Endothelial cell of umbilical vein (primary cell): ENCODE results near the gene TRABD. TPM values are rescaled to one million over a fixed set of nuclear protein-coding genes. Genes with fewer than 3 reads are reported as not detected.

Source experiments
- BruUV-seq: library from RNA; stranded (reverse); fragments of 400-500 nt; replicated peaks from 2 replicates; lab custom pipeline; 2021; lab: Mats Ljungman, UMichigan
- CTCF ChIA-PET: fragments of 300-600, 350-600 bp; sonication (Branson Sonifier 250); formaldehyde crosslinking; loops from one replicate; lab custom pipeline; 2021; ENCODE audit warnings: antibody characterized with exemption, inconsistent platforms; lab: Charles Lee
- POLR2A ChIA-PET: fragments of 300-600, 350-600 bp; sonication (Branson Sonifier 250); formaldehyde crosslinking; loops from one replicate; lab custom pipeline; 2021; ENCODE audit warnings: antibody characterized with exemption, inconsistent platforms; lab: Charles Lee
- DNase-seq: peaks from one replicate; pipeline ENCODE4 v3.0.0-alpha.2; 2011; ENCODE audit warnings: low read depth, low spot score
- FAIRE-seq: peaks from 2 replicates; lab custom pipeline; 2011; peaks lifted over from hg19 to GRCh38; lab: Jason Lieb, UNC
- H2AFZ ChIP-seq: 2 replicates; pipeline ENCODE4 v1.6.0; 2012; ENCODE audit warnings: low read depth, low read length, control low read depth, inconsistent platforms
- H3K27ac ChIP-seq: 2 replicates; pipeline ENCODE4 v1.5.1; 2011; ENCODE audit warnings: low read depth, mild to moderate bottlenecking, control low read depth, low read length, moderate library complexity; ENCODE audit not compliant: insufficient read depth
- H3K27me3 ChIP-seq, 2 experiments: 2 replicates each; pipeline versions ENCODE4 v1.6.0 to v1.6.1; 2011; ENCODE audit warnings: low read length in 2 of 2, mixed read lengths in 1 of 2; ENCODE audit not compliant: control insufficient read depth in 2 of 2, insufficient read depth in 2 of 2
- H3K36me3 ChIP-seq, 2 experiments: 2 replicates in 1 of 2; 3 replicates in 1 of 2; pipeline ENCODE4 v1.5.1; 2011; ENCODE audit warnings: low read length in 2 of 2, mild to moderate bottlenecking in 1 of 2, moderate library complexity in 1 of 2; ENCODE audit not compliant: control insufficient read depth in 2 of 2, insufficient read depth in 2 of 2; ENCODE audit errors: extremely low read depth in 1 of 2
- H3K4me1 ChIP-seq: 3 replicates; pipeline ENCODE4 v1.5.1; 2011; ENCODE audit warnings: mild to moderate bottlenecking, low read length; ENCODE audit not compliant: control insufficient read depth, insufficient read depth; ENCODE audit errors: extremely low read depth
- H3K4me2 ChIP-seq: 2 replicates; pipeline ENCODE4 v1.6.1; 2011; ENCODE audit warnings: low read length, control low read depth, mixed read lengths; ENCODE audit not compliant: insufficient read depth
- H3K4me3 ChIP-seq, 3 experiments: fragments of 200-600 bp in 1 of 3; sonication (generic), shearing (Covaris generic) in 1 of 3; replicated peaks in 1 of 3; 2 replicates each; pipeline ENCODE4 v1.5.1; 2011 to 2016; ENCODE audit warnings: control low read depth in 3 of 3, low read length in 3 of 3, mild to moderate bottlenecking in 2 of 3, inconsistent platforms in 1 of 3, low read depth in 1 of 3, moderate library complexity in 1 of 3; ENCODE audit not compliant: insufficient read depth in 1 of 3
- H3K79me2 ChIP-seq: 2 replicates; pipeline ENCODE4 v1.6.0; 2012; ENCODE audit warnings: low read length, inconsistent platforms; ENCODE audit not compliant: control insufficient read depth, insufficient read depth
- H3K9ac ChIP-seq: replicated peaks from 2 replicates; pipeline ENCODE3; 2011; ENCODE audit warnings: low read length, control low read depth; ENCODE audit not compliant: insufficient read depth; ENCODE audit errors: extremely low read depth
- H3K9me1 ChIP-seq: replicated peaks from 3 replicates; pipeline ENCODE4 v1.6.0; 2011; ENCODE audit warnings: mild to moderate bottlenecking, low read length; ENCODE audit not compliant: control insufficient read depth, insufficient read depth; ENCODE audit errors: extremely low read depth
- H3K9me3 ChIP-seq: replicated peaks from 2 replicates; pipeline ENCODE4 v1.5.1; 2012; ENCODE audit warnings: low read length, inconsistent platforms; ENCODE audit not compliant: control insufficient read depth, insufficient read depth
- H4K20me1 ChIP-seq: replicated peaks from 2 replicates; pipeline ENCODE3; 2011; ENCODE audit warnings: mild to moderate bottlenecking, low read length; ENCODE audit not compliant: control insufficient read depth, insufficient read depth; ENCODE audit errors: extremely low read depth
- CTCF ChIP-seq, 2 donors: IDR thresholded peaks; 1 replicate in 1 of 2; 2 replicates in 1 of 2; pipeline ENCODE4 v1.5.1; 2011; ENCODE audit warnings: low read length in 2 of 2, mild to moderate bottlenecking in 2 of 2, moderate library complexity in 2 of 2, control low read depth in 1 of 2, inconsistent platforms in 1 of 2, low read depth in 1 of 2; ENCODE audit not compliant: insufficient read depth in 1 of 2; ENCODE audit errors: extremely low read depth in 1 of 2
- EZH2 ChIP-seq: IDR thresholded peaks from 2 replicates; pipeline ENCODE4 v1.6.1; 2012; ENCODE audit warnings: borderline replicate concordance, low read depth, mild to moderate bottlenecking, moderate library complexity, low read length, inconsistent platforms; ENCODE audit not compliant: severe bottlenecking
- FOS ChIP-seq: IDR thresholded peaks from 2 replicates; pipeline ENCODE4 v1.6.1; 2011; ENCODE audit warnings: mild to moderate bottlenecking, low read length, moderate library complexity, borderline replicate concordance; ENCODE audit not compliant: insufficient read depth
- JUN ChIP-seq: IDR thresholded peaks from 2 replicates; pipeline ENCODE4 v1.6.1; 2011; ENCODE audit warnings: borderline replicate concordance, low read depth; ENCODE audit not compliant: insufficient read length, insufficient read depth
- MYC ChIP-seq: IDR thresholded peaks from one replicate; pipeline ENCODE4 v1.6.1; 2011; ENCODE audit warnings: mild to moderate bottlenecking, low read depth, low read length
- POLR2AphosphoS5 ChIP-seq: IDR thresholded peaks from 2 replicates; pipeline ENCODE4 v1.6.1; 2012; ENCODE audit warnings: low read depth, mild to moderate bottlenecking, control low read depth, low read length, moderate library complexity; ENCODE audit not compliant: insufficient read depth
- dilution Hi-C: fragments of 300-500 bp; cut with MboI; formaldehyde crosslinking; loops from one replicate; pipeline ENCODE4 v1.15.0; 2019; ENCODE audit warnings: low sequenced_read_pairs; ENCODE audit not compliant: extremely low pct_ligation_motif_present
- intact Hi-C: fragments of 100-400 bp; cut with micrococcal nuclease; formaldehyde crosslinking; loops from one replicate; pipeline ENCODE4 v1.10.0; 2022
- polyA plus RNA-seq, 4 experiments: library from polyadenylated mRNA; depleted of rRNA in 3 of 4; stranded (reverse) in 3 of 4; unstranded in 1 of 4; fragments of >200 nt; gene quantifications; 2 replicates each; pipeline versions ENCODE4 v1.2.1 to v1.2.3, GENCODE V29; 2011 to 2012; ENCODE audit warnings: missing spikeins in 1 of 4
- total RNA-seq: library from RNA; stranded (reverse); gene quantifications from 2 replicates; pipeline ENCODE4 v1.2.3, GENCODE V29; 2021

The TRABD gene
- total and polyA plus RNA-seq, 2 donors (not counting 3 experiments of a cell fraction or from before 2014, with no cell fraction given) = 46.8 to 48.4 TPM

GRCh38 chr22:50170453-50171318 is 15.0 kb upstream of the TRABD start, which contains the start of gene PANX2:
TSS of gene PANX2 (plus strand) at chr22:50170731. CDS start at chr22:50170731, 0 bp downstream.
- no peaks in the 10 kb centered on the region for H3K79me2 ChIP-seq
- dilution Hi-C loops = no loop called here
- no peak within 1 kb of the TSS for H3K27ac ChIP-seq
- POLR2A ChIA-PET = interaction anchor here (0.6 kb wide), 1 partner anchor 9 kb away, joined by 3 read pairs; no protein-coding TSS in a partner anchor
- intact Hi-C loops = no loop called here
- peak within 1 kb of the TSS; percentile 56 for H2AFZ ChIP-seq
- H3K36me3 ChIP-seq = peaks cover 0 to under 1% of the 10 kb centered on the region in 2 experiments
- peak within 1 kb of the TSS; percentile 16 for H3K9ac ChIP-seq
- H3K9me3 ChIP-seq = no peaks in the 10 kb centered on the region
- H3K4me2 ChIP-seq = peak within 1 kb of the TSS; percentile 76
- H3K9me1 ChIP-seq = no peaks in the 10 kb centered on the region
- peak within 1 kb of the TSS in 2 of 3 experiments; percentile 33 to 42 for H3K4me3 ChIP-seq
- FAIRE-seq = no peak
- H3K27me3 ChIP-seq = no peaks in the 10 kb centered on the region
- CTCF ChIA-PET = interaction anchor here (1.0 to 1.1 kb wide), 2 partner anchors 22 to 240 kb away, joined by 3 to 4 read pairs; no protein-coding TSS in a partner anchor
- no peak for DNase-seq
- TF ChIP-seq EZH2 (no peak), POLR2AphosphoS5 (no peak), JUN (no peak), FOS (no peak), CTCF (IDR thresholded peaks at IDR 0.05; ENCODE audit: extremely low read depth in 1 of 2, insufficient read depth in 1 of 2, low read depth in 1 of 2, low read length in 2 of 2) (no peak), MYC (no peak)
- peaks cover 4% of the 10 kb centered on the region for H3K4me1 ChIP-seq
- no TSS peak for BruUV-seq
- H4K20me1 ChIP-seq = no peaks in the 10 kb centered on the region
